ENCODE measurements around the gene MCTP1. TPM values are rescaled to one million over a fixed set of nuclear protein-coding genes. Genes with fewer than 3 reads are reported as not detected.

The MCTP1 gene
- total and polyA plus RNA-seq, 10 of the 15 experiments (the other 5 are each of a cell fraction or from before 2014, with no cell fraction given), result 12.6 to 45.9 (median 18.8) TPM

- ChIA-PET CTCF (interaction anchor here (0.6 to 1.5 kb wide), 10 partner anchors 8 to 285 kb away, joined by 3 to 6 read pairs (median 4); no protein-coding TSS in a partner anchor), RAD21 (ENCODE audit: unreplicated experiment) (interaction anchor here (0.5 to 1.3 kb wide), 2 partner anchors 9 to 549 kb away, joined by 3 to 4 read pairs; no protein-coding TSS in a partner anchor), SMC1A (ENCODE audit: uncharacterized antibody, unreplicated experiment) (interaction anchor here (0.6 to 1.0 kb wide), 2 partner anchors 128 to 171 kb away, joined by 3 to 4 read pairs; no protein-coding TSS in a partner anchor), POLR2A (no interaction called here)
- peaks cover 3 to 9% of the 10 kb centered on the region in 2 experiments; a peak in 1 of 4 replicates for H3K36me3 ChIP-seq (ENCODE audit: control insufficient read depth in 2 of 2, insufficient read depth in 2 of 2, low read length in 1 of 2)
- H3K4me2 ChIP-seq (ENCODE audit: control insufficient read depth, insufficient read depth), result no peak overlapping the region
- H3K27ac ChIP-seq (ENCODE audit: control insufficient read depth, insufficient read depth), result no peak overlapping the region
- no TSS peak for BruUV-seq (replicated peaks)
- FAIRE-seq (no peak), DNase-seq (ENCODE audit: low read depth, low spot score) (no peak), ATAC-seq (peak; percentile 84)
- intact Hi-C loops (cut with micrococcal nuclease; ENCODE audit: unreplicated experiment) (no loop called here), in situ Hi-C loops (cut with MboI) (no loop called here)
- 0% methylated on average over 2 of the region's 2 CpGs for WGBS (ENCODE audit: insufficient coverage, insufficient replicate concordance, low lambda C conversion rate, missing lambda C conversion rate)
- no peak overlapping the region for H3K4me3 ChIP-seq
- H3K9me3 ChIP-seq (replicated peaks; ENCODE audit: control insufficient read depth, insufficient read depth, low read length), result no peaks in the 10 kb centered on the region
- H3K79me2 ChIP-seq (ENCODE audit: control insufficient read depth, insufficient read depth, low read length), result no peaks in the 10 kb centered on the region
- no peaks in the 10 kb centered on the region for H3K27me3 ChIP-seq (replicated peaks in 1 of 2; ENCODE audit: control insufficient read depth in 2 of 2, insufficient read depth in 2 of 2, low read length in 1 of 2)
- no peak overlapping the region for H3K9ac ChIP-seq (ENCODE audit: control insufficient read depth, insufficient read depth, low read length)
- TF ChIP-seq ESRRA (IDR thresholded peaks at IDR 0.05; ENCODE audit: low read length) (no peak), CTCF (IDR thresholded peaks at IDR 0.05 in 2 of 3, conservative IDR thresholded peaks at IDR 0.05 in 1 of 3; ENCODE audit: control insufficient read depth in 2 of 3, extremely low read depth in 1 of 3, insufficient read depth in 1 of 3, low read depth in 3 of 3, low read length in 3 of 3) (peak; percentile 53 to 58 (median 57)), FOXK2 (IDR thresholded peaks at IDR 0.05) (no peak), ZNF622 (IDR thresholded peaks at IDR 0.05) (no peak), ATF3 (IDR thresholded peaks at IDR 0.05; ENCODE audit: borderline replicate concordance, extremely low read depth, low read depth, low read length) (no peak), RAD21 (IDR thresholded peaks at IDR 0.05; ENCODE audit: insufficient read depth, low read depth, low read length) (peak; percentile 73), IKZF2 (IDR thresholded peaks at IDR 0.05) (no peak), SMC3 (IDR thresholded peaks at IDR 0.05; ENCODE audit: borderline replicate concordance, low read length) (peak; percentile 29; the same call in 1 of the 2 replicates), CHD4 (IDR thresholded peaks at IDR 0.05) (no peak)
- TF ChIP-seq, protein P1, sequence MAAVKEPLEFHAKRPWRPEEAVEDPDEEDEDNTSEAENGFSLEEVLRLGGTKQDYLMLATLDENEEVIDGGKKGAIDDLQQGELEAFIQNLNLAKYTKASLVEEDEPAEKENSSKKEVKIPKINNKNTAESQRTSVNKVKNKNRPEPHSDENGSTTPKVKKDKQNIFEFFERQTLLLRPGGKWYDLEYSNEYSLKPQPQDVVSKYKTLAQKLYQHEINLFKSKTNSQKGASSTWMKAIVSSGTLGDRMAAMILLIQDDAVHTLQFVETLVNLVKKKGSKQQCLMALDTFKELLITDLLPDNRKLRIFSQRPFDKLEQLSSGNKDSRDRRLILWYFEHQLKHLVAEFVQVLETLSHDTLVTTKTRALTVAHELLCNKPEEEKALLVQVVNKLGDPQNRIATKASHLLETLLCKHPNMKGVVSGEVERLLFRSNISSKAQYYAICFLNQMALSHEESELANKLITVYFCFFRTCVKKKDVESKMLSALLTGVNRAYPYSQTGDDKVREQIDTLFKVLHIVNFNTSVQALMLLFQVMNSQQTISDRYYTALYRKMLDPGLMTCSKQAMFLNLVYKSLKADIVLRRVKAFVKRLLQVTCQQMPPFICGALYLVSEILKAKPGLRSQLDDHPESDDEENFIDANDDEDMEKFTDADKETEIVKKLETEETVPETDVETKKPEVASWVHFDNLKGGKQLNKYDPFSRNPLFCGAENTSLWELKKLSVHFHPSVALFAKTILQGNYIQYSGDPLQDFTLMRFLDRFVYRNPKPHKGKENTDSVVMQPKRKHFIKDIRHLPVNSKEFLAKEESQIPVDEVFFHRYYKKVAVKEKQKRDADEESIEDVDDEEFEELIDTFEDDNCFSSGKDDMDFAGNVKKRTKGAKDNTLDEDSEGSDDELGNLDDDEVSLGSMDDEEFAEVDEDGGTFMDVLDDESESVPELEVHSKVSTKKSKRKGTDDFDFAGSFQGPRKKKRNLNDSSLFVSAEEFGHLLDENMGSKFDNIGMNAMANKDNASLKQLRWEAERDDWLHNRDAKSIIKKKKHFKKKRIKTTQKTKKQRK (IDR thresholded peaks at IDR 0.05; ENCODE audit: low read depth, low read length), result no peak
- no peak overlapping the region for H2AFZ ChIP-seq (ENCODE audit: control insufficient read depth, low read depth, low read length)
- H4K20me1 ChIP-seq (ENCODE audit: control insufficient read depth, insufficient read depth), result no peaks in the 10 kb centered on the region
- H3K4me1 ChIP-seq (ENCODE audit: control insufficient read depth, insufficient read depth, low read length), result no peaks in the 10 kb centered on the region
Observed at GRCh38 chr5:94908889-94909480, 375.9 kb downstream of the MCTP1 start.

All from GM12878 (cell line).